Amygdala (tissue), 56 donors: Measurements from ENCODE around the gene MYL12A.
A peak's percentile ranks its signal among the peaks of the same experiment; 100 is the strongest.
"Not testable (repeated sequence)": the region's sequence is repeated elsewhere in the genome, so short reads cannot be mapped to it uniquely, and the experiment has no call there.

Experiments used
- DNase-seq, 56 donors: peaks; one replicate each; lab custom pipeline; 2025; lab: John Stamatoyannopoulos, UW

MYL12A gene

DNA sequence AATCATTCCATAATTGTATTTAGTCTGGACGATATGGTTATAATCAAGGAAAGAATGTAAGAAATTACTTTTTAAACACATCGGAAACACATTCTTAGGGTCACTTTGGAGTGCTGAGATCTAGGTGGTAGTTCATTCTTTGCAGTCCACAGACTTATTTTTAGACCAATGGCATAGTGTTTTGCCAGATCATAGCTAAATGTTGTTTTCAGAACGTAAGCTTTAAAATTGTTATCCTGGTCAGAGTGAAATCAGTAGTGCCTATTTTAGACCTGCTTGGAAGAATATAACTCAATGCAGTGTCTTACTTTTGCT lies 4.3 kb downstream of the MYL12A start:
- no peak for DNase-seq

DNA sequence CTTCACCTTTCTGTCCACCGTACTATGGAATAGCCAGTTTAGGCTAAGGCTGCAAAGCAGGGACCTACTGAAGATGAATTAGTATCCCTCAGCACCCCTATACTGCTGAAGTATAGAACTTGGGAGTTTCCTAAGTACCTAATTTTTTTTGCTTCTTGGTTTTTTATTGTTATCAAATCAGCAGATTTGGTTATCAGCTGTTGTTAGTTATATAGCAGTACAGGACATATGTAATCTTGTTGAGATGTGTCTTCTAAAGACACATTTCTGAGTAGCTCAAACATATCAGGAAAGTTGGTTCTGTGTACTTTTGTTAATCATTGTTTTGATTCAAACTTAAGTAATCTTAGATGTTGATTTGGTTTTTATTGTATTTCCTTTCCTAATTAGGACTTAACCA lies 5.2 kb downstream of the MYL12A start:
- no peak for DNase-seq

DNA sequence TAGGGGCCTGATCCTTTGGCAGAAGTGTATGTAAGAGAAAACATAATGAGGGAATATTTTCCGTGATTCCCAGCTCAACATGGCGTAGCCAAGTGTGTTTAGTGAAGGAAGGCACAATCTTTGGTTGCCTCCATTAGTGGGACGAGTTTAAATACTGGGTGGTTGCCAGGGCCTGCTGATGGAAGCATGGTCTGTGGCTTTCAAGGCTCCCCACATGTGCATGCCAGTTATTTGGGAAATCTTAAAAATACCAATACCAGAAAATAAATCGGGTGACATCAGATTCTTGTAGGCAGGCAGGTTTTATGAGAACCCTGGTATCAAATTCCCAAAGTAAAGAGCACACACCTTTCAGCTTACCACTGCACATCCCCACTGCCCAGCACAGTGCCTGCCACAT lies 7.1 kb downstream of the MYL12A start:
- no peak for DNase-seq

DNA sequence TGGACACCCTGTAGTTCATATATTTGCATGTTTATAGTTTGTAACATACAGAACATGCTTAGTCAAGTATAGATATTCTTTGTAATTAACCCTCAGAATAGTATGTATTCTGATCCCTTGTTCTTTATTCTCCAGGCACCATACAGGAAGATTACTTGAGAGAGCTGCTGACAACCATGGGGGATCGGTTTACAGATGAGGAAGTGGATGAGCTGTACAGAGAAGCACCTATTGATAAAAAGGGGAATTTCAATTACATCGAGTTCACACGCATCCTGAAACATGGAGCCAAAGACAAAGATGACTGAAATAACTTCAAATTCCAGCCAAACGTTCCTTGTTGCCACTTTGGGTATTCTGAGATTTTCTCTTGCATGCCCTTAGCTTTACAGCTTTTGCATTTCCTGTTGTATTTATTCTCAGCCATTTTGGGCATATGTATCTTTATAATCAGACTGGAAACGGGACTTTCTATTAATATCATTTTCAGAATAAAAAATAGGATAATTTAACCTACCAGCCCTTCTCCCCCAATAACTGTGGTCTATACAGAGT lies 8.1 kb downstream of the MYL12A start:
- DNase-seq = no peak

DNA sequence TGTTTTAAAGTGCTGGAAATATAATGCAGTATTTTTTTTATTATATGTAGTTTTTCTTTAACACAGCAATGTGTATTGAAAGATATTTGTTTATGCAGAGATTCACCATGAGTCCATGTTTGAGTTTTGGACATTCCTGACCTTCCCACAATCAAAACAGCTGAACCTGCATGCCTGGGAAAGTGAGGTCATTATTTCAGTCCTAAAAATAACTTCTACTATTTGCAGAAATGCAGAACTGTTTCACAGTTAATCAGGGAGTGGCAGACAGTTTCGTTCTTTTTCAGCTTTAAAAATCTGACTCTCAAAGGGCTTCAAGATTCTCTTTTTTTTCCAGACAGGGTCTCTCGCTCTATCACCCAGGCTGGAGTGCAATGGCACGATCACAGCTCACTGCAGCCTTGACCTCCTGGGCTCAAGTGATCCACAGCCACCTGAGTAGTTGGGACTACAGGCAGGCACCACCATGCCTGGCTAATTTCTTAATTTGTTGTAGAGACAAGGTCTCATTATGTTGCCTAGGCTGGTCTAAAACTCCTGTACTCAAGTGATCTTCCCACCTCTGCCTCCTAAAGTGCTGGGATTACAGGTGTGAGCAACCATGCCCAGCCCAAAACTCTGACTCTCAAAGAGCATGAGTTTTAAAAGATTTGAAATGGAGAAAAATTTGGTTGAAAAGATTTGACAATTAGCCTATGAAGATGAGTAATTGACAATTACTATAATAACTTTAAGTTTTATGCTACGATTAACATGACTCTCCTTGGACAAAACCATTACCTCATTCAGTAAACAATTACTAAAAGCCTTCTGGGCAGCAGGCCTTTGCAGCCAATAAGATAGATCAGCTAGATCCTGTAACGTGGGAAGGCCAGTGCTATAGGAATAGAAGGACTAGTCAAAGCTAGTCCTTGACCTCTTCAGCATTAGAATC lies 9.4 kb downstream of the MYL12A start:
- DNase-seq = no peak

DNA sequence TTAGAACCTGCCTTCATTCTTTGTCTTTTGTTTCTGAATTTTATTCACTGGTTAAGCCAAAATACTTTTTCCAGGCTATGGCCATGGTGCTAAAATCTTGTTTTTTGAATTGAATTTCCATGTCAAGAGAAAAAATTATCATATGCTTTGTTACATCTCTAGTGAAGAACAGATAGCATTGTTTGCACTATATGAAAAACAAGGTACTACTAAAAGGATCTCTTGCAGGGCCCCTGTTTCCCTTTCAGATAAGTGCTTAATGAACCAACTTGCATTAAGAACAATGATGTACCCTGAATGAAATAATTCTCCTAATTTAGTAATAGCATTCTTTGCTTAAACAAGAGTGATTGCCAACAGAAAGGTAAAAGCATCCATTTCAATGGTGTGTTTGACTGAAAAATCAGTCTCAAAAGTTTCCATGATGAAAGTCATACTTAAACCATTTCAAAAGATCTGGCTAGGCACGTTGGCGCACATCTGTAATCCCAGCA lies 10.1 kb downstream of the MYL12A start:
- no peak for DNase-seq

DNA sequence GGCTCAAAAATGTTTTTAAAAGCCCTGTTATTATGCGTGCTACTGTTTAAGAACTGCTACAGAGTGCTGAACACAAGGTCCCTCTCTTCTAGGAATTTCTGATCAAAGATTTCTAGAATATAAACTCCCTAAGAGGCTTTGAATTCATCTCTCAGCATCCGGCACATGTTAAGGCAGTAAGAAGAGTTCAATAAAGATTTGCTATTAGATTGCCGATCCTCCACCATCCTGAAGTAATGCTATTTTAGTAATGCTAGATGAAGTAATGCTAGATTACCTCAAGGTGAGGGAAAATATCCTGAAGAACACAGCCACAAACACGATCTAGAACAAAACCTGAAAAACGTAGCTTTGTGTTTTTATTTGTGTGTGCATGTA lies 13.4 kb downstream of the MYL12A start:
- no peak for DNase-seq

DNA sequence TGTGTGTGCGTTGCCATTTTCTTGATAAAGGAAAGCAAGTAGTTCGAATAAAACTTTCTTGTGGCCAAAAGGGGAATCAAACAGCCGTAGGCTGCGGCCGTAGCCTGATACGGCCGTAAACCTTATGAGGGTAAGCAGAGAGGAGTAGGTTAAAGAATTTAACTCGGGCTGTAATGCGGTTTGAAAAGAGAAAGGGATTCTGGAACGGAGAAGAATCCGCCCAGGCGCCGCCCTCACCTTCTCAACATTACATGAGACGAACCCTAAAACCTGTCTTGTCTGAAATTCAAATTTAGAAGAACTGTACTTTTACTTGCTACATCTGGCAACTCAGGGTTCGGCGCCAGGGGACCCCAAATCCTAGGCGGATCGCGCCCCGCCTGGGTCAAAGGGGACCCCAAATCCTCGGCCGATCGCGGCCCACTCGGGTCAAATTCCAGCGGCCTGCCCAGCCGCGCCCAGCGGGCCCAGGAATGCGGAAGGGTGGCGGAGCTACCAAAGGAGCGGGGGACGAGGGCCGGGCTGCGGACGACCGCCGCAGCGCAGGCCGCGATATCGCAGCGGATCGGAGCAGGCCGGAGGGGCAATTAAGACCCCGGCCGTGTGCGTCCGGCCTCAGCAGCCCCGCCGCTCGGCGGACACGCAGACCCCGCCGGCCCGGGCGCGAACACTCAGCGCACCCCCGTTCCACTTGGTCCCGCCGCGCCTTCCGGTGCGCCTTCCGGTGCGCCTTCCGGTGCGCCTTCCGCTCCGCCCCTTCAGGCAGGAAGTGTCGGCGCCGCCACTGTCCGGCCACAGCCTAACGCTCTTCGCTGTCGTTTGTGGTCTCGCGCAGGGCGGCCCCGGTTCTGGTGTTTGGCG lies 14.0 kb downstream of the MYL12A start, which contains the start of gene MYL12B:
Gene MYL12B, plus strand, starts transcription at position 761 of the 861 bp plus-strand sequence. CDS start 10,766 bp downstream, outside the sequence.
- peak in 54 of 56 donors; percentile 10 to 88 (median 70) for DNase-seq

DNA sequence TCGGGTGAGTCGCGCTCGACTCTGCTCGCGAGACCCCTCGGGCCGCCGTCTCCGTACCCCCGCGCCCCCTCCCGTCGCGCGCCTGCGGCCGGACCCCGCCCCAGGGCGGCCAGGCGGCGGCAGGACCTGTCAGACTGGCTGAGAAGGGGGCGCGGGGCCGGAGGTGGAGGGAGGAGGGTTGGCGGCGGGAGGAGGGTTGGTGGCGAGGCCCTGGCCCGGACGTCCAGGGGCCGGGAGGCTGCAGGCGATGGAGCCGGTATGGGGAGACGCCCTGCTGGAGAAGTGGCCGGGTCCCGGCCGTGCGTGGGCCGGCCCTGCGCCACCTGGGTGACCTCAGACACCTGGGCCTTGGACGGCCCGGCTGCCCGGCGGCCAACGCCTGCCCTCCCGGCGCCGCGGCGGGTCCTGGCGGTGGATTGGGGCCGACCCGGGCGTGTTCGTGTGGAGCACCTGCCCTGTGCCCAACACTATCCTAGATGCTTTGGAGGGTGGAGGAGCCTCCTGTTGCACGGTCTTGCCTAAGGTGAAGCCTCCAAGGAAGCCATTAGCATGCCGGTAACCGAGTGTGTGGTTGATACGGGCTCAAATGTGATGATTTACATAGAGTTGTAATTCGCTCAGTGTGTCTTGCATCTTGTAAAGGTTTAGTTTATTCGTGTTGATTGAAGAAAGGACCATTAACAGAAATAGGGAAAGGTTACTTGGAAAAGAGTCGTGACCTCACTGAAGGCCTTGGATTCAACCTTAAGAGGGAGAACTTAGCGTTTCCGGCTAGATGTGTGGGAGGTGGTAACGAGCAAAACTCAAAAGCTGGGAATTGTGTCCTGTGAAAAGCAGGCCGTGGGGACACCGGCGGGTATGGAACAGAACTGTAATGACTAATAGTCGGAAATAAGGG lies 14.9 kb downstream of the MYL12A start:
- peak in 9 of 56 donors; percentile 2 to 60 (median 45) for DNase-seq

DNA sequence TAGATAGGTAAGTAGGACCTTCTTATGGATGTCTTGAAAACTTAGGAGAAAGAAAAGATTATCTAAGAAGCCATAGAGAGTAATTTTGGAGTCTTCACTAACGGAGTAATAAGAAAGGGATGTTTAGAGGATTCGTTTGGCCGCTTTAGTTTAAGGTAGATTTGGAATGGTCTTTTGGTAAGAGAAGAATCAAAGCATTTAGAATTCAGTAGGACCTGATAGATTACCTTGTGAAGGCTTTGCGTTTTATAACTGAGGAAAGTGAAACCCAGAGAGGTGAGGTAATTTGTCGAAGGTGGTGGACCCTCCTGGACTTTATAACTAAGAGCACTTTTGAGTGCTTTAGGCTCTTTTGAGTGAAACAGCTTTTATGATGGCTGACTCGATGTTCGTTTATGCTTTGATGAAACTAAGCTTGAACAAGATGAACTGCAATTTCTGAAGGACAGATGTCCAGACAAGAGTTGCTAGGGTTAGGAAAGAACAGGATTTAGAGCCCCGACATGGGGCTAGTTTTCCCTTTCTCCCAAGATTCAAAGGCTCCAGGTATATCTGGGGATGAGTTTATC lies 15.6 kb downstream of the MYL12A start:
- no peak for DNase-seq

DNA sequence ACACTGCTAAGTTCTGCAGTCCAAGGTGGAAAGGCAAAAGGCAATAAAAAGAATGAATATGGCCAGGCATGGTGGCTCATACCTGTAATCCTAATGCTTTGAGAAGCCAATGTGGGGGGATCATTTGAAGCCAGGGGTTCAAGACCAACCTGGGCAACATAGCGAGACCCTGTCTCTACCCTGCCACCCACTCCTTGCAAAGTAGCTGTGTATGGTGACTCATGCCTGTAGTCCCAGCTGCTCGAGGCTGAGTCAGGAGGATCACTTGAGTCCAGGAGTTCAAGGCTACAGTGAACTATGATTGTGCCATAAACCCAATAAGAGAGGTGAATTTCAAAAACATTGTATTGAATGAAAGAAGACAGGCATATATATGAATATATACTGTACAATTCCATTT lies 16.8 kb downstream of the MYL12A start:
- no peak for DNase-seq

DNA sequence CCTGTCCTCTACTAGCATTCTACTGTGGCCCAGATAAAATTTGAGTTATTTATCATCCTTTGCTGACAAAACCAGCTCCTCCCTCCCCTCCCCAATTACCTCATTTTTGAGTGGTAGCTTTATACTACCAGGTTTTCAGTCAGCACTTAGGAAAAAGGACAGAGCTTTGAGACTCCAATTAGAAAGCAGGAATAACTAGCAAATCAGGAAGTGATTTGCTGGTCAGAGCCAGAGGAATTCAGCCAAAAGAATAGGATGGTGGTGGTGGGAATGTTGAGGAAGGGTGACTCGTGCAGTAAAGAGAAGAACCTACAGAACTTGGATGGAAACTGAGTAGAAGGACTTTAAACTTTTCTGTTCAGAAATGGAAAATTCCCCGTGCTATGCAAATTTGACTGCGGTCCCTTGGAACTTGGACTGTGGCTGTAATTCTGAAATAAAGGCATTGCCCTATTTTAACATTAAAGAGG lies 18.0 kb downstream of the MYL12A start:
- DNase-seq = no peak

DNA sequence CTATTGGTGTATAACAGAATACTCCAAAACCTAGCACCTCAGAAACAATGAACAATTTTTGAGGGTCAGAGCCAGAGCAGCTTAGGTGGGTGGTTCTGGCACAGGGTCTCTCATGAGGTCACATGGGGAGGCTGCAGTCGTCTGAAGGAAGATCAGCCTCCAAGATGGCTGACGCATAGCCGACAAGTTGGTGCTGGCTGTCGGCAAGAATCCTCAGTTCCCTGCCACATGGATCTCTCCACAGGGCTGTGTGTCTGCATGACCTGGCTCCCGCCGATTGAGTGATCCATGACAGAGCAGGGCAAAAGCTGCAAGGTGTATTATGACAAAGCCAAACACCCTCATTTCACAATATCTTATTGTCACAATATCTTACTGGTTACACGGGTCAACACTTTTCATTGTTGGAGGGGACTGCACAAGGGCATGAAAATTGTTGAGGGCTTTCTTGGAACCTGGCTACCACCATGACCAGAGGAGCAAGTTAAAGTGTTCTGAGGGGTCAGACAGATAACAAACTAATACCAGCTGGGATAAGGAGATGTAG lies 18.5 kb downstream of the MYL12A start:
- DNase-seq = no peak

DNA sequence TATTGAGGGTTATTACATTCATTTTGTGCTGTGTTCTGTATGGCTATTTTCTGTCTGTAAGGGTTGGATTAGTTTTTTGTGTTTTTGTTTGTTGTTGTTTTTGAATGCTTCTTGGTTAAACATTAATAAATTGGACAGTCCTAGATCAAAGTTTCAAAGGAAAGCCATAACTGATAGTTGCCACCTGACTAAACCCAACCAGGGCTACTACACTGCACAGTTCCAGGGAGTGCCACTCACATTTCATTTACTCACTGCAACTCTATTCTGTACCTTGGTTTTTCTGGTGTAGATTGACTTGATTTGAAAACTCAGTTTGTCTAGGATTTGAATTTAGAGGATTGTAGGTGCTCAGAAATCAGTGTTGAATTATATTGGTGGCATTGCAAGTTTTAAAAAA lies 20.7 kb downstream of the MYL12A start:
- no peak for DNase-seq

DNA sequence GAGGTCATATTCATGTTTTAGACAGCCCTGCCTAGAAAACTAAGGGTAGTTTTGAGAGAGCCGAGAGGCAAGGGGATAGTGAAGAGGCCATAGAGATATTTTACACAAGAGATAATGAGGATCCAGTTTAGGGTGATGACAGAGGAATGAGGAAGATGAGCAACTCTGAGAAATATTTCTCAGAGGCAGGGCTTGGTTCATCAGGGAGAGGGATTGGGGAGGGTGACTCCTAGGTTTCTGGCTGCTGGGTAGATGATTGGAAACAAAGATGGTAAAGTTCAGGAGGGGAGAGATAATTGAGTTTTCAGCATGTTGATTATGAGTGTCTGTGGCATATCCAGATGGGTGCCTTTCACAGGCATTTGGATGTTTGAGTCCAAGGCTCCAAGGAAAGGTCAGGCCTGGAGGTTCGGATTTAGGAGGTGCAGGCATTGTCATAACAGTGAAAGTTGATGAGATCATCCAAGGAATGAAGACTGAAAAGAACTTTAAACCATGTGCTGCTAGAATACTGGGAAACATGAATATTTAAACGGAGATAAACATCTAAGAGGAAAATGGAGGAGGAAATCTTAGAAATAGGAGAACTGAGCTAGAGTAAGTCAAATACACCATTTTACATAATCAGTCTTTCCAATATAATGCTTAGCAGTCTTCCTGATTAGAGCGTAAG lies 21.8 kb downstream of the MYL12A start:
- no peak for DNase-seq

DNA sequence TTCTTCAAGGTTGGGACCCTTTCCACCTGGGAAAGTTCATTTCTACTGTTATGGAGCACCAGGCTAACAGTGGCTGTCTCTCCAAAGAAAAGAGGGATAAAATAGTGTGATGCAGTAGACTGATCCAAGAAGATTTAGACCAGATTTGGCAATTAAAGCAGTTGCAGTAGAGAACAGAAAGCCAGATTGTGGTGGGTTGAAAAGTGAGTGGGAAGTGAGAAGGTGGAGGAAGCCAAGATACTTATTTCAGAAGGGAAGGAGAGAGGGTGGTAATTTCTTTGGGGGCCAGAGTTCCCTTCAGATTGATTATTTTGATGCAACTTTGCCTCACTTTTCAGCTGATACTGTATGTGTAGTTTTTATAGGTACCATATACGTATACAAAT lies 22.3 kb downstream of the MYL12A start:
- no peak for DNase-seq

DNA sequence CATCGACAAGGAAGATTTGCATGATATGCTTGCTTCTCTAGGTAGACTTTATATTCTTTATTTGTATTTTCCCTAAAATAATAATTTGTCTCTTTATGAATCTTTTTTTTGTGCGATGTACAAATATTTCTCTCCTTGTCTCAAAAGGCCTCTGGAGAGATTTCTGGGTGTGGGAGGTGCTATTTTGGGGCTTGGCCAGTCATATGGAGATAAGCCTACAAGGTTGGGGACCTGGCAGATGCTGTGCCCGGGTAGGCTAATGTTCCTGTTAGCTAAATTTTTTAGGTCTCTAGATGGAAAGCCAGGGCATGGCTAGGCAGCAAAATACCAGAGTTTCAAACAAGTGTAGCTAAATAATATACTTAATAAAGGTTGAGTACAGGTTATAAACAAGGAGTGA lies 25.4 kb downstream of the MYL12A start:
- DNase-seq = no peak

DNA sequence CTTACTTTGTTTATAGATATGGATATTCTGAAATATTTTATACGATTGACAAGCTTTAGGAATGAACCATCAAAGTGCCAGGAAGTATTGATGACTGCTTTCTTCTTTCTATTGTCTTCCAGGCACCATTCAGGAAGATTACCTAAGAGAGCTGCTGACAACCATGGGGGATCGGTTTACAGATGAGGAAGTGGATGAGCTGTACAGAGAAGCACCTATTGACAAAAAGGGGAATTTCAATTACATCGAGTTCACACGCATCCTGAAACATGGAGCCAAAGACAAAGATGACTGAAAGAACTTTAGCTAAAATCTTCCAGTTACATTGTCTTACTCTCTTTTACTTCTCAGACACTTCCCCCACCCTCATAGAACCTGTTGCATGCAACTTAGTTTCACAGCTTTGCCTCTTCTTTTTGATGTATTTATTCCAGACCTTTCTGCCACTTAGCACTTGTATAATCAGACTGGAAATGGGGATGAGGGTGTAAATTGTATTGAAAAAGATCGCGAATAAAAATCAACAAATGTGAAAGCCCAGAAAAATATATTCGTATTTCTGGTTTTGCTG lies 30.1 kb downstream of the MYL12A start:
- not testable (repeated sequence) for DNase-seq
